HG02885 (cell line): Measurements from ENCODE around the gene TMEM233.

Experiments used
- ATAC-seq: cut with Tn5 transposase; IDR thresholded peaks from one replicate; pipeline ENCODE4 v1.9.1; 2021; ENCODE audit warnings: mild to moderate bottlenecking; ENCODE audit not compliant: unreplicated experiment, poor library complexity

The TMEM233 gene

GRCh38 chr12:119678459-119678858 lies 84.9 kb downstream of the TMEM233 start:
- no peak for ATAC-seq

- ATAC-seq: no peak
These were observed 85.5 kb downstream of the TMEM233 start for GRCh38 chr12:119679081-119679480.

- ATAC-seq: no peak
These were observed 85.9 kb downstream of the TMEM233 start for GRCh38 chr12:119679490-119679889.

GRCh38 chr12:119681111-119681510 lies 87.5 kb downstream of the TMEM233 start:
- no peak for ATAC-seq

DNA sequence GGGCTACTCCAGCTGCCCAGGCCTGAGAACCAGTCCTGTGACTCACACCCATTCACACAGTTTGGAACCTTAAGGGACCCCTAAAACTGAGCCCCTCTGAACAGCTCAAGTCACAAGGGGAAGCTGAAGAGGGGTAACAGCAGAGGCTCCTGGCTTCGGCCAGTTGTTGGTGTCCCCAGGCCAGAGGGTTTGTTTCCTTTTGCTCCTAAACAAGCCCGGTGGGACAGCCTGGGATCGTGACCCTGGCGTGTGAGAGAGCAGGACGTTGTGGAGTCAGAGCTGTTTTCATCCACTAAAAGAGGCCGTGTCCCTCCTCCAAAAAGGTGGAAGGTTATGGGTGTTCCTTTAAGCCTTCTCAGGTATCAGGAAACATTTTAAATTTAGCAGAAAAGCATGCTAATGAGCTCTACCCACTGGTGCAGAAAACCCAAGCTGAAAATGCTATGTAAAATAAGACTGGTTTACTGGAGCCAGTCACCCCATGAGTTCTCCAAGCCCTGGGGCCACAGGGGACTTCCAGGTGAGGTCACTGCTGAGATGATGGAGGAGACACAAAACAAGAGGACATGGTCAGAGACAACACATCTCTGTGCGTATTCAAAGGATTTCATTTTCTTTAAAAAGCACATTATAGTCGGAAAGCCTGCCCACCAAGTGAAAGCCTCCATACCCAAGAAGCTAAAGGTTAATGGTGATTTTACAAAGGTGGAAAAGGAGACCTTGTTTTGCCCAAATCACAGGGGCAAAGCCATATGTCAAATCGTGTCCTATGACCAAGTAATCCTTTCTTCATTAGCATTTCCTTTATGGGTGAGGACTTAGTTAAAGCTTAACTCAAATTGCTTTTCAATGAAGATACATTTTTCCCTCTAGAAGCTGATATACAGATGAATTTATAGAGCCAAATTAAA lies 88.4 kb downstream of the TMEM233 start:
- ATAC-seq: peak; percentile 65

GRCh38 chr12:119682639-119683252 lies 89.2 kb downstream of the TMEM233 start:
- ATAC-seq: no peak

DNA sequence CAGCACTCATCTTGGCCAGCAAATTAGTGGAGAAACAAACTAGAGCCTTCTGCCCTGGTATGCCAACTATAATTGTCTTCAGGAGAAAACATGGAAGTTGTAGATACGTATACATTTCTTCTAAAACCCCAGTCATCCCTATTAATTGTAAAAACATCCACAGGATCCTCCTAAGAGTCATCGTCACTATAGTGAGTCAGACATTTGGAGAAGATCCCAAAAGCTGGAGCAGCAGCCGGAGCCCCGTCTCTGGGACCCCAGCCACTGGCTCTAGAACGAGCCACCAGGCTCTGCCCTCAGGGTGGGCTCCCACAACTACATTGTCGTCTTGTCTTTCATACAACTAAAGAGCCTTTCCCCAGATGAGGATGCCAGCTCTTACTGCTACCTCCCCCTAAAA lies 89.8 kb downstream of the TMEM233 start:
- no peak for ATAC-seq

GRCh38 chr12:119683816-119684215 lies 90.2 kb downstream of the TMEM233 start:
- ATAC-seq: no peak

- no peak for ATAC-seq
These were observed 91.3 kb downstream of the TMEM233 start for GRCh38 chr12:119684711-119685369.

DNA sequence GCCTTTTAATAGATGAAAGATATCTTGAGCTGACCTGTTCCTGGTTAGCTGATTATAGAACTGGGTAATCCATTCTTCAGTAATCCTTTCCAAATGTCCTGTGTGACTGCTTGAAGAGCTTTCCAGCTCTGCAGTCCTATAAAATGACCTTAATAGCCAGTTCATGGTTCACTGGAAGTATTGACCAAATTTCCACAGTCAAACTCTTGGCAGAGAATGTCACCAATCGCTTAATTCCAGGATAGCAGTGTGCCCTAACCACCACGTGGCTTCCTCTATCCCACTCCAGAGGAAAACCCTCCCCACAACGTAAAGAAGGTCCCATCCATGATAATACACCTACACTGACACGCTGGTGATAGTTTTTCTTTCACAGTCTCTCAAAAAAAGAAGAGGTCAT lies 91.8 kb downstream of the TMEM233 start:
- no peak for ATAC-seq

- no peak for ATAC-seq
These were observed 92.8 kb downstream of the TMEM233 start for GRCh38 chr12:119686355-119686754.

DNA sequence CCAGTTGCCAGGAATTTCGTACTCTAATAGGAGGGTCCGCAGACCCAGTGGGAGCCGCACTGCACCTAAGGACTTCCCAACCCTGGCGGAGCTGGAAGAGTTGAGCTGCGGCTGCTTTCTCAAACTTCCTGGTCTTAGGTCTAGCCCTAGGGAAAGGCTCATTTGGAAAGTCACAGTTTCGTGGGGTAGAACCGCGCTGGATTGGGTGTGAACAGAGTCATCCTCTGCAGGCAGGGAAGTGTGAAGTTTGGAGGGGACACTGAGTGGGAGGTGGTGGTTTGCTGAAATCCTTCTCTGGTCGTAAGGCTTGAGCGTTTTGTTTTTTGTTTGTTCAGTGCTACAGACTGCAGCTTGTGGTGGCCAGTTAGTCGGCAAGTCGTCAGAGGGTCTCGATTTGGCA lies 93.2 kb downstream of the TMEM233 start:
- ATAC-seq: no peak

DNA sequence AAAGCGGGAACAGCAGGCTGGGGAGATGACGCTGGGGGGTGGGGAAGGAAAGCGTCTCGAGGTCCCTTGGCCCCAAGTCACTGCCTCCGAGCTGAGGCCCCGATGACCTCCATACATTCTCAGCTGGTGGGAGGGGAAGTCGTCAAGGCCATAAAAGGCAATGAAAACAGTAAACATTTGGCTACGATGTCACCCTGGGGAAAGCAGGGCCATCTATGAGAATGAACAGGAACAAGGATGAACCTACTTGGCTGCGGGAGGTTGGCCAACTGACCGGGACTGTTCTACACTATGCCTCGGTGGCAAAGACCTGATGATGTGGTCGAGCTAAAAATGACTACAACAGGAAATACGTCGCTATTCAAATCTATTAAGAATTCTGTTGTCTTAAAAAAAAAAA lies 93.8 kb downstream of the TMEM233 start:
- no peak for ATAC-seq

DNA sequence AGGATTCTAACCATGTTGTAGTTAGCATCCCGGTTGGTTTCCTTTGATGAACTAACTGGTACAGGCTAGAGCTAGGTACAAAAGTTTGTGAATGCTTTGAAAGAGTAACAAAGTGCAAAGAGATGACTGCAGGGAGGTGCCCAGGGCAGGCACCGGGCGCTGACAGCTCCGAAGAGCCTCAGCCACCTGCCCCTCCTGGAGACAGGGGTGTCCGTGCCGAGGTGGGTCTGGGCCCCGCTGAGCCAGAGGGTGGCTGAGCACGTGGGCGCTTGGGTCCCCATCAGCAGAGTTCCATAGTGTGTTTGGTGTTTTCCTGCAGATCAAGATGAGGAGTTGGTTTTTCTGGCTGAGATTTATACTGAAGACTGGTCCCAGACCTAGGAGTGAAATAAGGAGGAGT lies 94.3 kb downstream of the TMEM233 start:
- ATAC-seq: no peak

GRCh38 chr12:119689935-119690500 lies 96.4 kb downstream of the TMEM233 start:
- no peak for ATAC-seq

DNA sequence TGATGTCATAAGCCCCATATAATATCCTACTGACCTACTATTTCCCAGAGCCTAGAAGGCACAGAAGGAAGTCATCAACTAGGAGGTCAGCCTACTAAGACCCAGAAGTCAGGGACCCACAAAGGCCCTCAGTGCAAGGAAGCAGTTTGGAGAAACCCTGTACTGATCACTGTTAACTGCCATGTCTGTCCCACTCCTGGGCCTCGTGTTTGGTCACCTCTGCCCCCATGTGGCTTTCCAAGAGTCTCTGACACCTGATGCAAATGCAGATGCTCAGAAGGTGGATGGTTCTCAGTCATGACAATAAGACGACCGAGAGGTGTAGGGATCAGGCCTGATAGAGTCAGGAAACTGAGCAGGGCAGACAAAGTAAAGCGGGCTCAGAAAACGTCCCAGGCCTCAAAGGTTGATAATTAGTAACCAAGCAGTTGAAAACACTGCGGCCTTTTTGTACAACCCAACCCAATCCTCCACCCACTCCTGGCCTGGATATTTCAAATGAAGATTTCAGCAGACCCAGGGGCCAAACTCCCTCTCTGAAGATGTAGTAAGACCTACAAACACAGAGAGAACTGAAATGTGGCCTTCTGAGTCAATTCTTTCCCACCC lies 97.7 kb downstream of the TMEM233 start:
- no peak for ATAC-seq

GRCh38 chr12:119692410-119692809 lies 98.8 kb downstream of the TMEM233 start:
- ATAC-seq: no peak
